GM10248 (cell line): Measurements from ENCODE around the gene MTHFD1L.
A peak's percentile ranks its signal among the peaks of the same experiment; 100 is the strongest.

Experiments
- CTCF ChIA-PET: fragments of 300-600 bp; sonication (Branson Sonifier 250); formaldehyde crosslinking; extraction: SDS; loops from one replicate; lab custom pipeline; 2021; ENCODE audit warnings: antibody characterized with exemption; lab: Yijun Ruan, JAX
- POLR2A ChIA-PET: fragments of 350-650 bp; sonication (Branson Sonifier 250); formaldehyde crosslinking; extraction: SDS; loops from one replicate; lab custom pipeline; 2020; ENCODE audit warnings: antibody characterized with exemption; lab: Yijun Ruan, JAX
- DNase-seq: peaks from one replicate; pipeline ENCODE4 v3.0.0; 2012; ENCODE audit errors: extremely low spot score
- CTCF ChIP-seq: IDR thresholded peaks from 2 replicates; pipeline ENCODE4 v1.5.1; 2012; ENCODE audit warnings: mild to moderate bottlenecking, low read depth; ENCODE audit errors: extremely low read depth, missing control alignments, control extremely low read depth

MTHFD1L gene

GRCh38 chr6:150905769-150906168 is 40.3 kb downstream of the MTHFD1L start:
- ChIA-PET CTCF (interaction anchor here (0.7 to 2.4 kb wide), 5 partner anchors 13 to 419 kb away, joined by 3 to 10 read pairs (median 5); no protein-coding TSS in a partner anchor), POLR2A (no interaction called here)
- peak; percentile 17 for TF ChIP-seq CTCF
- no peak for DNase-seq

- POLR2A ChIA-PET: no interaction called here
- CTCF ChIA-PET: interaction anchor here (0.9 to 1.9 kb wide), 3 partner anchors 14 to 417 kb away, joined by 3 to 5 read pairs (median 5); no protein-coding TSS in a partner anchor
- no peak for DNase-seq
- TF ChIP-seq CTCF: no peak
Observed at GRCh38 chr6:150906641-150907326, 41.3 kb downstream of the MTHFD1L start.

DNA sequence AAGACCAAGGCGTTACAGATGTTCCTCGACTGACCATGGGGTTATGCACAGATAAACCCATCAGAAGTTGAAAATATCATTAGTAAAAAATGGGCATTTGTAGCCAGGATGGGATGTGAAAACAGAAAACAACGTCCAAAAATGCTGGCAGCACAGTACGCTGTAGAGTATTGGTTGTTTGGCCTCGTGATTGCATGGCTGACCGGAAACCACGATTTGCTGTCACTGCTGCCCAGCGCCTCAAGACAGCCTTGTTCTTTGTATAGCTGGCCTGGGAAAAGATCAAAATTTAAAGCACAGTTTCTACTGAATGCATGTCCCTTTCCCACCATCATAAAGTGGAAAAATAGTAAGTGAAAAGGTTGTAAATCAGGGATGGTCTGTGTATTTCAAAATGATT is 41.9 kb downstream of the MTHFD1L start:
- no peak for DNase-seq
- ChIA-PET POLR2A (no interaction called here), CTCF (interaction anchor here (1.6 to 1.9 kb wide), 2 partner anchors 15 to 417 kb away, joined by 5 read pairs; no protein-coding TSS in a partner anchor)
- TF ChIP-seq CTCF: no peak

DNA sequence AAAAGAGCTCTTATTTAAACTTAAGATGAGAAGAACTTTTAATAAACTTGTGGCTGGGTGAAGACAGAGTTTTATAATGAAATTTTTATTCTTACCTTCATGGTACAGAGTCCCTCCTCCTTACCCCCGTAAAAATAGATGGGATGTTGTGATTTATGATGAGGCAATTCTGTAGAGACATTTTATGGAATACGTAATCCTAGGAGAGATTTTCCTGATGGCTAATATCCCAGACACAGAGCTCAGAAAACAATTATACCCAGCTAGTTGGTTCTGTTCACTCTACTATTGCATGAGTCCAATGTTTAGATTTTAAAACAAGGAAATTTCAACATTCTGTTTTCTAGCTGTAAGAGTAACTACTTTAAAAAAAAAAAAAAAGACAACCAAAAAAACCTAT is 43.4 kb downstream of the MTHFD1L start:
- DNase-seq: no peak
- ChIA-PET CTCF (interaction anchor here (1.1 to 3.4 kb wide), 9 partner anchors 9 to 415 kb away, joined by 3 to 18 read pairs (median 4); no protein-coding TSS in a partner anchor), POLR2A (interaction anchor here (0.6 kb wide), 1 partner anchor 405 kb away, joined by 5 read pairs; no protein-coding TSS in a partner anchor)
- TF ChIP-seq CTCF: no peak

- POLR2A ChIA-PET: no interaction called here
- no peak for TF ChIP-seq CTCF
- CTCF ChIA-PET: interaction anchor here (0.8 to 3.4 kb wide), 5 partner anchors 11 to 424 kb away, joined by 3 to 18 read pairs (median 3); no protein-coding TSS in a partner anchor
- no peak for DNase-seq
Observed at GRCh38 chr6:150910561-150910960, 45.1 kb downstream of the MTHFD1L start.

DNA sequence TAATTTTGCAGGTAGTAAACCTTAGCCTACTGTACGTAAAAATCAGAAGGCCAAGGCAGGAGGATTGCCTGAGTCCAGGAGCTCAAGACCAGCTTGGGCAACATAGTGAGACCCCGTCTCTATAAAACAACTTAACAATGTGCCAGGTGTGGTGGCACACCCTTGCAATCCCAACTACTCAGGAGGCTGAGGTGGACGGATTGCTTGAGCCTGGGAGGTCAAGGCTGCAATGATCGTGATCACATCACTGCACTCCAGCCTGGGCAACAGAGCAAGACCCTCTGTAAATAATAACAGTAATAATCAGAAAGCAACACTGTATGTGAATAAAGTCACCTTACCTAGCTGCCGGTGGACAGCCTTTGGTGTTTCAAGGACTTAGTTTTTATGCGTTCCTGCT is 48.9 kb downstream of the MTHFD1L start:
- ChIA-PET CTCF (interaction anchor here (0.7 to 1.9 kb wide), 8 partner anchors 11 to 410 kb away, joined by 3 to 6 read pairs (median 4); no protein-coding TSS in a partner anchor), POLR2A (no interaction called here)
- DNase-seq: no peak
- TF ChIP-seq CTCF: no peak
